Natural killer cell (primary cell): Measurements from ENCODE around the gene MTARC1. TPM values are rescaled to one million over a fixed set of nuclear protein-coding genes. Genes with fewer than 3 reads are reported as not detected.

Experiments
- ATAC-seq, 3 donors: fragments of 150-1000 bp in 2 of 3; fragments of 200-7000 bp in 1 of 3; cut with Tn5 transposase; 1 replicate in 1 of 3; 2 replicates in 2 of 3; pipeline ENCODE4 v1.10.0; 2021; ENCODE audit warnings: mild to moderate bottlenecking in 2 of 3, moderate library complexity in 2 of 3
- DNase-seq, 2 donors: peaks; one replicate each; pipeline versions ENCODE4 v3.0.0 to v3.0.0-alpha.2; 2013 to 2021; ENCODE audit warnings: mixed read lengths in 1 of 2
- H3K27ac ChIP-seq: one replicate; pipeline ENCODE4 v1.5.1; 2013; ENCODE audit warnings: mild to moderate bottlenecking, low read length
- H3K27me3 ChIP-seq: one replicate; pipeline ENCODE4 v1.6.1; 2013; ENCODE audit warnings: low read length; ENCODE audit not compliant: control insufficient read depth, insufficient read depth
- H3K36me3 ChIP-seq: one replicate; pipeline ENCODE4 v1.6.1; 2013; ENCODE audit warnings: low read length; ENCODE audit not compliant: control insufficient read depth, insufficient read depth
- H3K4me1 ChIP-seq: one replicate; pipeline ENCODE4 v1.6.1; 2013; ENCODE audit warnings: low read length; ENCODE audit not compliant: control insufficient read depth, insufficient read depth
- H3K4me3 ChIP-seq: one replicate; pipeline ENCODE4 v1.5.1; 2013; ENCODE audit warnings: low read length
- H3K9me3 ChIP-seq: one replicate; pipeline ENCODE4 v1.6.1; 2013; ENCODE audit warnings: low read length; ENCODE audit not compliant: control insufficient read depth, insufficient read depth
- H3K27ac Mint-ChIP-seq, 2 donors: one replicate each; pipeline ENCODE4 v1.8.0; 2022; ENCODE audit warnings: mild to moderate bottlenecking in 2 of 2, mixed read lengths in 2 of 2, moderate library complexity in 1 of 2
- H3K27me3 Mint-ChIP-seq, 2 donors: one replicate each; pipeline ENCODE4 v1.8.0; 2022; ENCODE audit warnings: low read depth in 2 of 2, mixed read lengths in 2 of 2
- H3K36me3 Mint-ChIP-seq: one replicate; pipeline ENCODE4 v1.8.0; 2022; ENCODE audit warnings: mixed read lengths
- H3K4me1 Mint-ChIP-seq, 2 donors: one replicate each; pipeline ENCODE4 v1.8.0; 2022; ENCODE audit warnings: mixed read lengths in 2 of 2
- H3K4me3 Mint-ChIP-seq: one replicate; pipeline ENCODE4 v1.8.0; 2022; ENCODE audit warnings: mild to moderate bottlenecking, moderate library complexity, mixed read lengths
- H3K9me3 Mint-ChIP-seq, 2 donors: one replicate each; pipeline ENCODE4 v1.8.0; 2022; ENCODE audit warnings: mixed read lengths in 2 of 2
- CTCF ChIP-seq: fragments of 200-600 bp; IDR thresholded peaks from one replicate; pipeline ENCODE4 v1.8.0; 2022; ENCODE audit warnings: antibody characterized with exemption
- WGBS: methylation state at CpG from one replicate; pipeline ENCODE4 v1.1.7; 2013; ENCODE audit warnings: missing lambda C conversion rate; ENCODE audit not compliant: insufficient coverage; 5-methylcytosine and 5-hydroxymethylcytosine counted together
- intact Hi-C: fragments of 100-400 bp; cut with micrococcal nuclease; formaldehyde crosslinking; loops from one replicate; pipeline ENCODE4 v1.14.2; 2022
- total RNA-seq, 4 donors: library from RNA; stranded (reverse); fragments of 120-200 nt in 1 of 4; gene quantifications; one replicate each; pipeline versions ENCODE4 v1.2.3 to v1.2.4, GENCODE V29; 2013 to 2022

MTARC1 gene
- total RNA-seq, 3 donors from 2014 or later (not counting 1 experiment from before 2014, with no cell fraction given) = 0.52 to 2.5 TPM; not detected in 1

- Mint-ChIP-seq H3K27ac (no peak overlapping the region), H3K4me1 (no peaks in the 10 kb centered on the region), H3K4me3 (no peak overlapping the region), H3K9me3 (no peaks in the 10 kb centered on the region), H3K36me3 (no peaks in the 10 kb centered on the region), H3K27me3 (peaks cover 39 to 57% of the 10 kb centered on the region in 2 donors)
- no peak for TF ChIP-seq CTCF
- intact Hi-C loops = no loop called here
- DNase-seq = no peak
- no peaks in the 10 kb centered on the region for H3K36me3 ChIP-seq
- peaks cover 6% of the 10 kb centered on the region for H3K27me3 ChIP-seq
- 94% methylated on average over 11 of the region's 11 CpGs for WGBS
- ATAC-seq = no peak
- no peak overlapping the region for H3K4me3 ChIP-seq
- H3K9me3 ChIP-seq = no peaks in the 10 kb centered on the region
- H3K27ac ChIP-seq = no peak overlapping the region
- H3K4me1 ChIP-seq = peaks cover 4% of the 10 kb centered on the region
Measured at GRCh38 chr1:220785166-220786056, 1.3 kb upstream of the MTARC1 start.

GRCh38 chr1:220786057-220786336, 716 bp upstream of the MTARC1 start:
- Mint-ChIP-seq H3K27ac (no peak overlapping the region), H3K27me3 (peaks cover 39 to 56% of the 10 kb centered on the region in 2 donors), H3K36me3 (no peaks in the 10 kb centered on the region), H3K4me3 (peak overlapping the region; percentile 28), H3K9me3 (no peaks in the 10 kb centered on the region), H3K4me1 (no peaks in the 10 kb centered on the region)
- H3K36me3 ChIP-seq = no peaks in the 10 kb centered on the region
- no peak for TF ChIP-seq CTCF
- ATAC-seq = peak in 1 of 3 donors; percentile 9
- DNase-seq = no peak
- 24% methylated on average over 13 of the region's 13 CpGs for WGBS
- no peak overlapping the region for H3K4me3 ChIP-seq
- peaks cover 4% of the 10 kb centered on the region for H3K4me1 ChIP-seq
- no peak overlapping the region for H3K27ac ChIP-seq
- no peaks in the 10 kb centered on the region for H3K9me3 ChIP-seq
- peaks cover 6% of the 10 kb centered on the region for H3K27me3 ChIP-seq
- intact Hi-C loops = no loop called here

GRCh38 chr1:220787069-220787619, 431 bp downstream of the MTARC1 start:
- H3K4me3 Mint-ChIP-seq = no peak overlapping the region
- H3K36me3 Mint-ChIP-seq = no peaks in the 10 kb centered on the region
- peaks cover 42 to 49% of the 10 kb centered on the region in 2 donors for H3K27me3 Mint-ChIP-seq
- Histone ChIP-seq H3K36me3 (no peaks in the 10 kb centered on the region), H3K27me3 (peaks cover 6% of the 10 kb centered on the region), H3K27ac (no peak overlapping the region), H3K9me3 (no peaks in the 10 kb centered on the region), H3K4me3 (no peak overlapping the region), H3K4me1 (peaks cover 4% of the 10 kb centered on the region)
- 5% methylated on average over 31 of the region's 32 CpGs for WGBS
- no peaks in the 10 kb centered on the region for H3K9me3 Mint-ChIP-seq
- ATAC-seq = peak in 2 of 3 donors; percentile 12 to 34
- intact Hi-C loops = no loop called here
- no peak for DNase-seq
- no peak for TF ChIP-seq CTCF
- H3K27ac Mint-ChIP-seq = no peak overlapping the region
- H3K4me1 Mint-ChIP-seq = no peaks in the 10 kb centered on the region
